Stimulated activated naive CD4-positive, alpha-beta T cell (primary cell): ENCODE results near the gene ZCCHC9.

Experiments used
- DNase-seq, 6 experiments: peaks; one replicate each; lab custom pipeline; 2025; lab: John Stamatoyannopoulos, UW

The ZCCHC9 gene

GRCh38 chr5:81359108-81359507, 57.7 kb downstream of the ZCCHC9 start:
- no peak for DNase-seq

- DNase-seq, result no peak
Observed at GRCh38 chr5:81359881-81360280, 58.5 kb downstream of the ZCCHC9 start.

- DNase-seq, result no peak
Observed at GRCh38 chr5:81360640-81361039, 59.3 kb downstream of the ZCCHC9 start.

- no peak for DNase-seq
Observed at GRCh38 chr5:81361600-81361999, 60.2 kb downstream of the ZCCHC9 start.
